Right lobe of liver (tissue), 6 donors: ENCODE results near the gene METTL25B. TPM values are rescaled to one million over a fixed set of nuclear protein-coding genes. Genes with fewer than 3 reads are reported as not detected.
A peak's percentile ranks its signal among the peaks of the same experiment; 100 is the strongest.

Experiments used
- ATAC-seq, 4 donors: fragments of 200-7000 bp; cut with Tn5 transposase; one replicate each; pipeline ENCODE4 v1.9.1; 2020; ENCODE audit warnings: mild to moderate bottlenecking in 4 of 4, moderate library complexity in 4 of 4
- DNase-seq, 3 donors: peaks; one replicate each; pipeline ENCODE4 v3.0.0-alpha.2; 2020
- H3K27ac ChIP-seq, 3 donors: fragments of 200-600 bp; one replicate each; pipeline ENCODE4 v1.8.0; 2022
- H3K27me3 ChIP-seq, 2 donors: fragments of 200-600 bp; one replicate each; pipeline ENCODE4 v1.8.0; 2022
- H3K36me3 ChIP-seq, 4 donors: fragments of 200-600 bp; sonication (generic) in 1 of 4; one replicate each; pipeline versions ENCODE4 v1.5.1 to v1.8.0; 2017 to 2022; ENCODE audit warnings: control low read depth in 1 of 4
- H3K4me1 ChIP-seq, 4 donors: fragments of 200-600 bp; sonication (generic) in 1 of 4; one replicate each; pipeline versions ENCODE4 v1.5.1 to v1.8.0; 2017 to 2022; ENCODE audit warnings: control low read depth in 1 of 4
- H3K4me3 ChIP-seq, 3 donors: fragments of 200-600 bp; one replicate each; pipeline ENCODE4 v1.8.0; 2022
- H3K9me3 ChIP-seq, 4 donors: fragments of 200-600 bp; sonication (generic) in 1 of 4; one replicate each; pipeline versions ENCODE4 v1.5.1 to v1.8.0; 2017 to 2022; ENCODE audit warnings: control low read depth in 1 of 4
- POLR2A ChIP-seq: fragments of 450-650 bp; IDR thresholded peaks from one replicate; pipeline ENCODE4 v1.6.1; 2017; ENCODE audit warnings: antibody characterized with exemption, mild to moderate bottlenecking
- WGBS: methylation state at CpG from one replicate; pipeline ENCODE4 v1.1.6; 2018; ENCODE audit warnings: low coverage, low lambda C conversion rate; ENCODE audit not compliant: insufficient coverage; ENCODE audit errors: missing lambda C conversion rate; 5-methylcytosine and 5-hydroxymethylcytosine counted together
- intact Hi-C, 2 donors: fragments of 100-400 bp; cut with DNase I; formaldehyde crosslinking; loops; one replicate each; pipeline versions ENCODE4 v1.11.2 to v1.14.1; 2022
- total RNA-seq, 6 experiments: library from RNA; depleted of rRNA in 2 of 6; stranded (reverse); fragments of >200 nt in 2 of 6; fragmentation: NEBNext Ultra II Directional in 3 of 6; extraction: Animal tissue kit (Norgen Biotek cat#: 25700) in 3 of 6; gene quantifications; one replicate each; pipeline versions ENCODE4 v1.1.0 to v1.2.4, GENCODE V29; 2016 to 2023
- TF ChIP-seq, protein P1 (sequence below), 4 donors: fragments of 200-600 bp in 3 of 4; fragments of 450-650 bp in 1 of 4; IDR thresholded peaks; one replicate each; pipeline versions ENCODE4 v1.5.1 to v1.8.0; 2016 to 2022; ENCODE audit warnings: antibody characterized with exemption in 4 of 4, mild to moderate bottlenecking in 2 of 4
- donor health status: DM: no; HTN: yes; CAD: no.
- donor health status: DM: no; HTN: no; CAD: no.
- donor health status: DM: no; HTN: no; CAD: no.
- donor health status: DM: no; HTN: yes; CAD: no.
- donor health status: DM: no; HTN: yes; CAD: no.

The METTL25B gene
- total RNA-seq, 6 experiments from 2014 or later, result 11.6 to 25.7 (median 20.6) TPM

DNA sequence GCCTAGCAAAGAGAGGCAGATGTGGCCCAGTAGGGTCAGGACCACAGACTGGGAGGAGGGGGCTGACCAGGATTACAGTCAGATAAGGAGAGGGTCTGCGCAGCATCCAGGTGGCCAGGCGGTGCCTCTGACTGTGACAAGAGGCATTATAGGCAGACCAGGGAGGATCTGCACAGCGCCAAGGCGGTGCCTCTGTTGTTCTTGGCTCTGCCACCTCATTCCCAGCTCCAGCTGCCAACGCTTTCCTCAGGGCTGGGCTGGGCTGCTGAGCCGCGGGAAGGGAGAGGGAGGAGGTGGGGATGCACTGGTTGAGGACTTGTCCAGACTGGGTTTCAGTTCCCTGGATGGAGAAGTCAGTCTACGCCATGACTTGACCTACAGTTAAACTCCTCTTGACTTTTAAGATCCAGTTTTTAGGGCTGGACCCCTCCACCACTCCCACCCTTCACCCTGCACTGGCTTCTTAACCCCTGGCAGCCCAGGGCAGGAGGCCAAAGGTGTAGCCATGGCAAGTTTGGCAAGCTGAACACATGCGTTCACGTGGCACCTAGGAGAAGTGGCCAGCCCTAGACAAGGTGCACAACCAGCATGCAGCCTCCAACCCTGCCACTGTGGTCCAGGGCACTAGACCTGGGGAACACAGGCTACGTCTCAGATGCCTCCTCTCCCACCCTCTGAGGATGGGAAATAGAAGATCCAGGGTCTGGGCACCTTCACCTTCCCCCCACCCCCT lies 18.3 kb upstream of the METTL25B start:
- H3K27ac ChIP-seq, result no peak overlapping the region
- peaks cover 0 to 13% (median 8%) of the 10 kb centered on the region in 4 donors for H3K4me1 ChIP-seq
- peaks cover 0 to 15% of the 10 kb centered on the region in 2 donors for H3K27me3 ChIP-seq
- ATAC-seq (peak; percentile 20 to 63 (median 41)), DNase-seq (no peak)
- no peaks in the 10 kb centered on the region for H3K36me3 ChIP-seq
- TF ChIP-seq POLR2A, result no peak
- TF ChIP-seq, protein P1, sequence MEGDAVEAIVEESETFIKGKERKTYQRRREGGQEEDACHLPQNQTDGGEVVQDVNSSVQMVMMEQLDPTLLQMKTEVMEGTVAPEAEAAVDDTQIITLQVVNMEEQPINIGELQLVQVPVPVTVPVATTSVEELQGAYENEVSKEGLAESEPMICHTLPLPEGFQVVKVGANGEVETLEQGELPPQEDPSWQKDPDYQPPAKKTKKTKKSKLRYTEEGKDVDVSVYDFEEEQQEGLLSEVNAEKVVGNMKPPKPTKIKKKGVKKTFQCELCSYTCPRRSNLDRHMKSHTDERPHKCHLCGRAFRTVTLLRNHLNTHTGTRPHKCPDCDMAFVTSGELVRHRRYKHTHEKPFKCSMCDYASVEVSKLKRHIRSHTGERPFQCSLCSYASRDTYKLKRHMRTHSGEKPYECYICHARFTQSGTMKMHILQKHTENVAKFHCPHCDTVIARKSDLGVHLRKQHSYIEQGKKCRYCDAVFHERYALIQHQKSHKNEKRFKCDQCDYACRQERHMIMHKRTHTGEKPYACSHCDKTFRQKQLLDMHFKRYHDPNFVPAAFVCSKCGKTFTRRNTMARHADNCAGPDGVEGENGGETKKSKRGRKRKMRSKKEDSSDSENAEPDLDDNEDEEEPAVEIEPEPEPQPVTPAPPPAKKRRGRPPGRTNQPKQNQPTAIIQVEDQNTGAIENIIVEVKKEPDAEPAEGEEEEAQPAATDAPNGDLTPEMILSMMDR (IDR thresholded peaks at IDR 0.05), result no peak
- no peak overlapping the region for H3K4me3 ChIP-seq
- intact Hi-C loops, result no loop called here
- WGBS, result 80% methylated on average over 1 of the region's 11 CpGs
- no peaks in the 10 kb centered on the region for H3K9me3 ChIP-seq

DNA sequence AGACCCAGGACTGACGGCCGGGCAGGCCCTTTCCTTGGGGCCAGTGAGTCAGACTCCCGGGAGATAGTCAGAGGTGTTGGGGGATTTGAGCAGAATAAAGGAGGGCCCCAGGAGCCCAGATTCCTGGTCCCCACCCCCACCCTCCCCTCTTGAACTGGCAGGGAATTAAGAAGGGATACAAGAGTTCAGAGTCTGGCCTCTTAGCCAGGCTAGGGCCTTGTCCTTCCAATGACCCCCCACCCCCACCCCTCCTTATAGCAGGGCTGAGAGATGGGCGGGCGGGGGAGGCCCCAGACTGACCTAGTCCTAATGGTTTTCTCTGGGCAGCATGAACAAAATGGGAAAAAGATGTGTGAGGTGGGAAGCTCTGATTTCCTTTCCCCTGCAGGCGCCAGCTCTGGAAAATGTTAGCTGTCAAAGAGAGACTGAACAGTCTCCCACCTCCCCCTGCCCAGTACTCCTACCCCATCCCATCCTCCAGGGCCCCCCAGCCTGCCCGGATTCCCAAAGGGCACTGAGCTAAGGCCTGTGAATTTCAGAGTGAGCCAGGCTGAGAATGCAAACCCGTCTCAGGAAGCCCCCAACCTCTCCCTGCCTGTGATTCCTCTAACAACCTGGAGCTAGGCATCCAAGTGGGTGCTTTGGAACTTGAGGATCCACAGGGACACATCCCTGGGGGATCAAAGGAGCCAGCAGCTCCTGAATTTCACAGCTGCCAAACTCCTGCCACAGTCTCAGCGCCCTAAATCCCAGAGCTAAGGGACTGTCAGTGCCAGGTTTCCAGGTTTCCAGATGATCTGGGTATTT lies 17.1 kb upstream of the METTL25B start:
- TF ChIP-seq, protein P1 (IDR thresholded peaks at IDR 0.05), result no peak
- no peak for TF ChIP-seq POLR2A
- Histone ChIP-seq H3K27me3 (peaks cover 0 to 3% of the 10 kb centered on the region in 2 donors), H3K4me3 (no peak overlapping the region), H3K27ac (no peak overlapping the region), H3K36me3 (no peaks in the 10 kb centered on the region), H3K4me1 (peaks cover 0 to under 1% (median under 1%) of the 10 kb centered on the region in 4 donors), H3K9me3 (no peaks in the 10 kb centered on the region)
- no peak for ATAC-seq
- no peak for DNase-seq
- WGBS, result 63% methylated on average over 6 of the region's 9 CpGs
- intact Hi-C loops, result no loop called here

DNA sequence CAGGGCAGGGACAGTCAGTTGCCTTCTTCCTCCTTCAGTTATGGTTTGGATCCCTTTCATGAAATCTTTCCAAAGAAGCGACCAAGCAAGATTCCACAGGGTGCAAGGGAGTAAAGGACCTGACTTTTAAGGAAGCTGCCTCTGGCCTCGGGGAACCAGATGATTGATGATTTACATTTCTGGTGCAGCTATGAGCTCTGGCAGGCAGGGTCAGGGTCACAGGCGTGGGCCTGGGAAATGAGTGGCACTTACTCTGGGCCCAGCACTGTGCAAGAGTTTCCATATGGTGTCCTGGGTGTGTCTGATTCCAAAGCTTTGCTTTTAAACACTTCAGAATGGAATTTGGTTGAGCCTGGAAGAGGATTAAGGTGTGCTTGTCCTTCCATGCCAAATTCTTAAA lies 15.6 kb upstream of the METTL25B start:
- H3K27ac ChIP-seq, result no peak overlapping the region
- H3K9me3 ChIP-seq, result no peaks in the 10 kb centered on the region
- intact Hi-C loops, result no loop called here
- H3K36me3 ChIP-seq, result no peaks in the 10 kb centered on the region
- ATAC-seq, result no peak
- no peaks in the 10 kb centered on the region for H3K27me3 ChIP-seq
- no peak for TF ChIP-seq POLR2A
- TF ChIP-seq, protein P1 (IDR thresholded peaks at IDR 0.05), result no peak
- H3K4me3 ChIP-seq, result no peak overlapping the region
- no peak for DNase-seq
- no peaks in the 10 kb centered on the region for H3K4me1 ChIP-seq
- 50% methylated on average over 1 of the region's 3 CpGs for WGBS

DNA sequence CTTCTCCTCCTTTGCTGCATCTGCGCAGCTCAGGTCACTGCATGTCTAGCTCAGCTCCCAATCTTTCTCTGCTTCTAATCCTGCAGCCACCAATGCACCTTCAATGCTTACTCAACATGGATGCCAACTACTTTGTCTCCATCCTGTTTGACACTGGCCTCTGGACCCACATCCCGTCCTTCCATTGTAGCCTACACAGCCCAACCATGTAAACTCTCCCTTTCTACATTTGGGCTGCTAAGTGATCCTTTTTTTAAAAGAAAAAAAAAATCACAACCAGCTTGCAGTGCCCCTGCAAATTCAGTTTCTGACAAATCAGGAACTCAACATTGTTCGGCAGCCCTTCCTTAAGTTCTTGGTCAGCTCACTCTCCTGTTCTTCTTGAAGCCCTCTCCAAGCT lies 13.4 kb upstream of the METTL25B start:
- H3K27ac ChIP-seq, result no peak overlapping the region
- H3K27me3 ChIP-seq, result no peaks in the 10 kb centered on the region
- intact Hi-C loops, result no loop called here
- no peaks in the 10 kb centered on the region for H3K4me1 ChIP-seq
- 92% methylated on average over 3 of the region's 3 CpGs for WGBS
- H3K4me3 ChIP-seq, result no peak overlapping the region
- DNase-seq, result no peak
- no peak for TF ChIP-seq POLR2A
- TF ChIP-seq, protein P1 (IDR thresholded peaks at IDR 0.05), result no peak
- H3K9me3 ChIP-seq, result no peaks in the 10 kb centered on the region
- ATAC-seq, result no peak
- H3K36me3 ChIP-seq, result no peaks in the 10 kb centered on the region
